Measurements from ENCODE around the gene PIAS4. TPM values are rescaled to one million over a fixed set of nuclear protein-coding genes. Genes with fewer than 3 reads are reported as not detected.

Gene PIAS4
- total and polyA plus RNA-seq, 2 of the 13 experiments (the other 11 are each of a cell fraction or from before 2014, with no cell fraction given): 9.0 to 20.1 TPM

- TF ChIP-seq ZBTB34 (CRISPR knock-in tag; IDR thresholded peaks at IDR 0.05) (no peak; the same call in 1 of the 2 replicates), FOXA3 (CRISPR knock-in tag; IDR thresholded peaks at IDR 0.05) (0 out of 2 replicates have a peak, but pooled peaks have one; percentile 9), ZFY (CRISPR knock-in tag; IDR thresholded peaks at IDR 0.05) (peak; percentile 37), DR1 (CRISPR knock-in tag; IDR thresholded peaks at IDR 0.05) (peak; percentile 42; the same call in 1 of the 2 replicates), HMGXB4 (CRISPR knock-in tag; IDR thresholded peaks at IDR 0.05; ENCODE audit: borderline replicate concordance in 1 of 2, low read depth in 1 of 2) (0 out of 4 replicates have a peak, but pooled peaks of 1 of the 2 experiments have one; percentile 20), ZNF639 (CRISPR knock-in tag; conservative IDR thresholded peaks at IDR 0.05) (0 out of 2 replicates have a peak, but pooled peaks have one; percentile 38), ARNT (IDR thresholded peaks at IDR 0.05) (no peak), NR2F6 (IDR thresholded peaks at IDR 0.05) (no peak), NR2F6 (CRISPR knock-in tag; IDR thresholded peaks at IDR 0.05) (peak; percentile 30; the same call in 1 of the 2 replicates), ZFX (CRISPR knock-in tag; IDR thresholded peaks at IDR 0.05; ENCODE audit: low read depth) (peak; percentile 64), ZSCAN31 (CRISPR knock-in tag; IDR thresholded peaks at IDR 0.05; ENCODE audit: low read depth) (peak; percentile 24; the same call in 1 of the 2 replicates), IKZF1 (IDR thresholded peaks at IDR 0.05) (no peak), ZNF407 (CRISPR knock-in tag; IDR thresholded peaks at IDR 0.05; ENCODE audit: not compliant biosample characterization) (no peak), HOXA3 (CRISPR knock-in tag; IDR thresholded peaks at IDR 0.05) (no peak), GATA4 (IDR thresholded peaks at IDR 0.05; ENCODE audit: borderline replicate concordance, low read depth) (no peak)
These were observed 53.7 kb downstream of the PIAS4 start (continued) for GRCh38 chr19:4061178-4061682.

Data from HepG2 (cell line).